SK-MEL-5 (cell line): ENCODE measurements around the gene SNN. TPM values are rescaled to one million over a fixed set of nuclear protein-coding genes. Genes with fewer than 3 reads are reported as not detected.

ENCODE experiments used
- DNase-seq: peaks from one replicate; pipeline ENCODE4 v3.0.0-alpha.2; 2016; ENCODE audit warnings: low read depth, low spot score
- in situ Hi-C: cut with HindIII; loops from 2 replicates; pipeline ENCODE4 v1.10.0; 2016; ENCODE audit warnings: low sequenced_read_pairs, high pct_unique_total_duplicates, low pct_unique_long_range_greater_than_20kb
- polyA plus RNA-seq, 2 experiments: library from polyadenylated mRNA; depleted of rRNA; stranded (reverse); fragments of >200 nt; gene quantifications; 2 replicates each; pipeline ENCODE4 v1.2.3, GENCODE V29; 2015
- total RNA-seq: library from RNA; depleted of rRNA; stranded (reverse); fragments of >200 nt; shearing (Covaris generic); gene quantifications from 2 replicates; pipeline ENCODE4 v1.2.3, GENCODE V29; 2014; rRNA removed

The SNN gene
- total RNA-seq: 22.0 and 23.7 TPM in 2 replicates
- polyA plus RNA-seq (2015; cell fraction: cytosol; rRNA removed): 23.9 and 30.6 TPM in 2 replicates
- 10.5 and 11.7 TPM in 2 replicates for polyA plus RNA-seq (2015; cell fraction: nucleus; rRNA removed)

GRCh38 chr16:11667824-11668622 lies at the start of gene SNN:
TSS of gene SNN (plus strand) at chr16:11668455. CDS start at chr16:11676060, 7,605 bp downstream.
- peak; percentile 82 for DNase-seq
- in situ Hi-C loops: no loop called here

DNA sequence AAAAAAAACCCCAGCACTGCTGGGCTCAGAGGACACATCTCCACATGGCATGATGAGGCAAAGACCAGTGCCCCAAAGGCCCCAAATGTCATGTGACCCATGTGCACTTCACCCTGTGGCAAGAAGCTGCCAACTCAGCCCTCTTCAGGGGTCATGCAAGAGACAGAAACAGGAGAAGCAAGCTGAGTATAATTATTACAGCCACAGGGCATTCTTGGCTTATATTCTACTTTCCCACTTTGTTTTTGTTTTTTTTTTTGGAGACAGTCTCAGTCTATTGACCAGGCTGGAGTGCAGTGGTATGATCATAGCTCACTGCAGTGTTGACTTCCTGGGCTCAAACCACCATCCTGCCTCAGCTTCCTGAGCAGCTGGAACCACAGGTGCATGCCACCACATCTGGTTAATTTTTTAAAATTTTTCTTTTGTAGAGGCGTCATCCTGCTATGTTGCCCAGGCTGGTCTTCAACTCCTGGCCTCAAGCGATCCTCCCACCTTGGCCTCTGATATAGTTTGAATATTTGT lies 48.9 kb upstream of the SNN start:
- in situ Hi-C loops: no loop called here
- DNase-seq: peak; percentile 58

DNA sequence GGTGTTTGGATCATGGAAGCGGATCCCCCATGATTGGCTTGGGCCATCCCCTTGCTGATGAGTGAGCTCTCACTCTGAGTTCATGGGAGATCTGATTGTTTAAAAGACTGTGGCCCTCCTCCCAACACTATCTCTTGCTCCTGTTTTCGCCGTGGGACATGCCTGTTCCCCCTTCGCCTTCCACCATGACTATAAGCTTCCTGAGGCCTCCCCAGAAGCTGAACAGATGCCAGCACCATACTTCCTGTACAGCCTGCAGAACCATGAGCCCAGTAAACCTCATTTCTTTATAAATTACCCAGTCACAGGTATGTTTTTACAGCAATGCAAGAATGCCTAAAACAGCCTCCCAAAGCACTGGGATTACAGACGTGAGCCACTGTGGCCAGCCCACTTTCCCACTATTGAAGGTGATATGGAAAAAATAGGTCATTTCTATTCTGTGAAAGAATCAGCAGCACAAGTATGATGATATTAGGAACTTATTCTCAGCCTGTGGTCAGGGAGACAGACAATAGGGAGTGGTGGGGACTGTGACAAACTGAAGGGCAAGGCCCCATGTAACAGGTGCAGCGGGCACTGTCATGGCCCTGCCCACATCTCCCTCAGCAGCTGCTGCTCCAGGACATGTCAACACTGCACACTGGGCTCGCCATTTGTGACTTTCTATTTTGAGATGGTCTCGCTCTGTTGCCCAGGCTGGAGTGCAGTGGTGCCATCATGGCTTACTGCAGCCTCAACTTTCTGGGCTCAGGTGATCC lies 47.8 kb upstream of the SNN start:
- DNase-seq: no peak
- in situ Hi-C loops: no loop called here

DNA sequence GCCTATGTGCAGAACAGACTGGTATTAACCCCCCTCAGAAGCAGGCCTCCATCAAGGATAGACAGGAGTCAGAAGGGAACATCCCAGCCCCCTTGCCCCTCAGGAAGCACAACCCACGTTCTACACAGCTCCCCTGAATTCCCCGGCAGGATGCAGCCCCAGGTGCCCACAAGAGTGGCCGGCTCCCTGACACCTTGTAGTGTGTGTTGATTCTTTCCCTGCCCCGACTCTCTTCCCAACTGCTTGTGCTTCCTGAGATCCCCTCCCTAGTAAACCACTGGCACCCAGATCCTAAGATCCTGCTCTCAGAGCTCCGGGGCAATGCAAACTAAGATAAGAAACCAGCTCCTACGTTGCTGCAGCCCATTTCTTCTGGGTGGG lies 46.7 kb upstream of the SNN start:
- no peak for DNase-seq
- in situ Hi-C loops: no loop called here

GRCh38 chr16:11621920-11622651 lies 46.2 kb upstream of the SNN start:
- in situ Hi-C loops: no loop called here
- no peak for DNase-seq

- no peak for DNase-seq
- in situ Hi-C loops: no loop called here
Measured at GRCh38 chr16:11624205-11624604, 44.0 kb upstream of the SNN start.

DNA sequence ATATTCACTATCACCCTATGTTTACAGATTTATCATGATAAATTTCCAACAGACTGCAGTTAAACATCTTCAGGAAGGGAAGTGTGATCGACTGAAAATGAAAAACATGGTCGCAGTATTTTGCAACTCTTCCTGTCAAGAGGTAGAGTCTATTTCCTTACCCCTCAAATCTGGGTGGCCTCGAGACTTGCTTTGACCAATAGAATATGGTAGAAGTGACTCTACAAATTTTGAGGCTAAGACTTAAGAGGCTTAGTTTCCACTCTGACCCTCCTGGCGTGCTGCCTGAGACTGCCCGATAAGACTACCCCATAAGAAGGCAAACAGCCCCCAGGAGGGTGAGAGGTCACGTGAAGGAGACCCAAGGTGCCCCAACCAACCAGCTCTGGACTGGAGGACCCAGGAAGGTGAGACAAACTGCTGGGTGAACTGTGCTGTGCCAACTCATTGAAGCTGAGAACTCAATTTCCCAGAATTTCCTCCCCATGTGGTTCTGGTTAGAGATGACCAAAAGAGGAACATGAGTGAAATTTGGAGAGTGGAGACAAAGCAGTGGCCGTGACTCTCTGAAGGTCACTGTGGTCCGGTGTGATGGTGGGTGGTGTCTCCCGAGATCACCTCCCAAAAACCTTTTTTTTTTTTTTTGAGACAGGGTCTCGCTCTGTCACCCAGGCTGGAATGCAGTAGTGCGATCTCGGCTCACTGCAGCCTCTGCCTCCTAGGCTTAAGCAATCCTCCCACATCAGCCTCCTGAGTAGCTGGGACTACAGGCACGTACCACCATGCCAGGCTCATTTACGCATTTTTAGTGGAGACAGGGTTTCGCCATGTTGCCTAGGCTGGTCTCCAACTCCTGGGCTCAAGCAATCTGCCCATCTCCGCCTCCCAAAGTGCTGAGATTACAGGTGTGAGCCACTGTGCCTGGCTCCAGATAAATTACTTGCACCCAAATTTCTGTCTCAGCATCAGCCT lies 43.3 kb upstream of the SNN start:
- no peak for DNase-seq
- in situ Hi-C loops: no loop called here

DNA sequence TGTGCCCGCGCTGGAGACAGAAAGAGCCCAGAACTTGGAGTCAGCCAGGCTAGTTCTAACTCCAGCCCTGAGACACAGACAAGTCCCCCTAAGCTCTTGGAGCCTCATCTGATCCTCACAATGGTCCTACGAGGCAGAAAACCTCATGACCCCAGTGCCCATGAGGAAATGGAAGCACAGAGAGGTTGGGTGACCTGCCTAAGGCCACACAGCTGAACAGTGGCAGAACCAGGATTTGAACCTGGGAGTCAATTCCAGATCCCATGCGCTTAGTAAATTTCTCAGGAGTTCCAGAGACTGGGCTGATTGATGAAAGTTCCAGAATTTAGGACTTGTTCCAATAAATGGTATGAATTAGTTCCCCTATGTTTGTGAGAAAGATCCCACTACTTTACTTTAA lies 42.5 kb upstream of the SNN start:
- DNase-seq: no peak
- in situ Hi-C loops: no loop called here

GRCh38 chr16:11626657-11627291 lies 41.5 kb upstream of the SNN start:
- no peak for DNase-seq
- in situ Hi-C loops: no loop called here

DNA sequence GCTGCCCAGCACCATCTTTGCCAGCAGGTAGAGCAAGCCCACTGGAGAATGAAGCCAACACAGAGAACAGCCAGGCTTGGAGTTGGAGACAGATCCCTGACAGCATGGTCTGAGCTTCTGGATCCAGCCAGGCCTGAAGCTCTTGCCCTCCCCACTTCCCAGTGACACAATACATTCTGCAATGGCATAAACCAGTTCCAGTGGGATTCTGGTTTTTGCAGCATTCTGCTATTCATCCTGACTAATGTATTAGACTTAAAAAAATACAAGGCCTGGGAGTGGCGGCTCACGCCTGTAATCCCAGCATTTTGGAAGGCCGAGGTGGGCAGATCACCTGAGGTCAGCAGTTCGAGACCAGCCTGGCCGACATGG lies 41.0 kb upstream of the SNN start:
- no peak for DNase-seq
- in situ Hi-C loops: no loop called here

DNA sequence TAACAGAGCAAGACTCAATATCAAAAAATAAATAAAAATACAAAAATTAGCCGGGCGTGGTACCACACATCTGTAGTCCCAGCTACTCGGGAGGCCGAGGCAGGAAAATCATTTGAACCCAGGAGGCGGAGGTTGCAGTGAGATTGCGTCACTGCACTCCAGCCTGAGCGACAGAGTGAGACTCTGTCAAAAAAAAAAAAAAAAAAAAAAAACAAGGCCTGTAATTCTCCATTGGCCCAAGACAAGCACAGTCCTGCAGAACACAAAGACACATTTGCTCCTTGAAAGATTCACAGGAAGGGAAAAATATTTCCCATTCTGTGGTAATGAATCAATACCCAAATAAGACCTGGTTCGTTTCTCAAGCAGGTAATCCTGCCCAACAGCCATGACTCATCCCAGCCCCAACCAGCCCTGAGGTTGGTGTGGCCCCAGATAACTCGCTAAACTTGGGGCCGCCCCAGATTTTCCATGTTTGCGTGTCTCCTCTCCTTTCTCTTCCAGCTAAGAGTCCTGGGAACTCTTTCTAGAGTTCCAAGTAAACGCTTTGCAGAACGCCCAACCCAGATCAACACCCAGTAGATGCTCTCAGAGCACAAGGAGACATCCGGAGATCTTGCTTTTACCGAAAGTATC lies 40.3 kb upstream of the SNN start:
- in situ Hi-C loops: no loop called here
- no peak for DNase-seq

GRCh38 chr16:11629071-11630030 lies 38.9 kb upstream of the SNN start:
- in situ Hi-C loops: no loop called here
- no peak for DNase-seq

- DNase-seq: no peak
- in situ Hi-C loops: no loop called here
Measured at GRCh38 chr16:11630046-11630767, 38.0 kb upstream of the SNN start.

DNA sequence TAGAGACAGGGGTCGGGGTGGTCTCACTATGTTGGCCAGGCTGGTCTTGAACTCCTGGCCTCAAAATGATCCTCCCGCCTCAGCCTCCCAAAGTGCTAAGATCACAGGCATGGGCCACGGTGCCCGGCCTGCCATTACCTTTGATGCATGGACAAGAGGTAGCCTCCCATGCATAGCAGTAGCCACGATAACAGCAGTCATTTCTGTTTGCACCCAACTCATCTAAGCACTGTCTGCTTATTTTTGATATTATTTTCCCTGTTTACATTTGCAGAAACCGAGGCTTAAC lies 37.5 kb upstream of the SNN start:
- in situ Hi-C loops: no loop called here
- no peak for DNase-seq

DNA sequence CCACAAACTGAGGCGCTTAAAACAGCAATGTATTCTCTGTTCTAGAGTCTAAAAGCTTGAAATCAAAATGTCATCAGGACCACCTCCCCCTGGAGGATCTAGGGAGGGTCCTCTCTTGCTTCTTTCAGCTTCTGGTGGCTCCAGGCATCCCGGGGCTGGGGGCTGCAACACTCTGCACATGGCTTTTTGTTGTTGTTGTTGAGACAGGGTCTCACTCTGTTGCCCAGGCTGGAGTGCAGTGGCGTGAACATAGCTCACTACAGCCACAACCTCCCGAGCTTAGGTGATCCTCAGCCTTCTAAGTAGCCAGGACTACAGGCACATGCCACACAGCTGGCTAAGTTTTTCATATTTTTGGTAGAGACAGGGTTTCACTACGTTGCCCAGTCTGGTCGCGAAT lies 37.0 kb upstream of the SNN start:
- DNase-seq: no peak
- in situ Hi-C loops: no loop called here
